ENCODE data around the gene TEAD1.

The TEAD1 gene

DNA sequence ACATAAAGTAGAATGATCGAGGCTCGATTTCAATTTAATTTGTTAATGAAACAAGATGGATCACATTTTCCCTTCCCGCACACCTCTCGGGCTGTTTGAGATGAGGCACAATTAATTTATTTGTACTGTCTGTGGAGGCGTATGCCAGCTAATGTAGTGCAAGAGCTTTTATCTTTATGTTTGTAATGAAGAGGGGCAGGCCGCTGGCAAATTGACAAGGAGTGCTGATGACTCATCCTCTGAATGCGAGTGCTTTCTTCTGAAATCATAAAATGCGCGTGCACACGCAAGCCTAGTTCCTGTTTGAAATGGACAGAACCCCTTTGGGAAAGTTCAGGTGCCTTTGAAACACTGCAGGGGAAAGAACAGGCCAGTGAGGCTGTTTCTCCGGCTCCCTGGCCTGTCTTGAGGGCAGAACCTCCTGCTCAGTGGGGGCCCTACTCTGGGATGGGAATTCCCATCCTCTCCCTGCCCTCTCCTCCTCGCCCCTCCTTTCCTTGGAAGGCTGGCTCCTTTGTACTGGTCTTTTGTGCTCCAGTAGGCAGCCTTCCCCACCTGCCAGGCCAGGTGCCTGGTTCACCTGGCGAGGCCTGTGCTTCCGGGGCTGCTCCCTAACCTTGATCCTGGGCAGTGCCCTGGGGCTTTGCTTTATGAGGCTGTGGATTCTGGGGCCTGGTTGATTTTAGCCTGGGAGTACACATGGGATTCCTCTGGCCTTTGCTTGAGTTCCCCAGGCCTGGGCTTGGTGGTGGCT is 50.3 kb downstream of the TEAD1 start:
- H3K27ac ChIP-seq = peak overlapping the region in 19 of 21 experiments; percentile 0 to 82 (median 68)

DNA sequence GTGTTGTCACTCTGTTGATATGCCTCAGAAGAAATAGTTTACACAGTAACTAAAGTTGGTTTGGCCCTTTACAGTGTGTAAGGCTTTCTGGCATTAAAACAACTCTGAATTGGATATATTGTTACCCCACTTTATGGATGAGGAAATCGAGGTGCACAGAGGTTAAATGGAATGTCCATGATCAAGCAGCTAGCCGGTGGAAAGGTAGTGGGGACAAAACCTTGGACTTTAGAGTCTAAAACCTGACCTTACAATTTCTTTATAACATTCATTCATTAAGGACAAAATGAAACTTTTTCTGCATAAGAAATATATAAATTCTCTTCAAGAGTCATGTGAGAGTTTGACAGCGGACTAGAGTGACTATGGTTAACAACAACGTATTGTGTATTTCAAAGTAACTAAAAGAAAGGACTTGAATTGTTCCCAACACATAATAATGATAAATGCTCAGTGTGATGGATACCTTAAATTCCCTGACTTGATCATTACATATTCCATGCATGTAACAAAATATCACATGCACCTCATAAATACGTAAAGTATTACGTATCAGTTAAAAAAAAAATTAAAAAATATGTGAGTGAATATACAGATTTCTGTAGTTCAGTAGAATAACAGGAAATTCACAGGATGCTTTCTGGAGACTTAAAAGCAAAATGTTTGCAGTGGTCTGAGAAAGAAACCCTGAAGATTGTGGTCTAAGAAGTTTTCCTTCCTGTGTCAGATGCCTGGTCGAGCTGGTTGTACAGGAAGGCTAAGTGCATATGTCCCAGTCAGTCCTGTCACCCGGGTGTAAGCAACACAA is 51.0 kb downstream of the TEAD1 start:
- Histone ChIP-seq H3K27ac (peak overlapping the region in 16 of 21 experiments; percentile 39 to 82 (median 68)), H3K4me3 (no peak overlapping the region)

More for the DNA sequence above, 50.3 kb downstream of the TEAD1 start:
- no peak overlapping the region for H3K4me3 ChIP-seq

DNA sequence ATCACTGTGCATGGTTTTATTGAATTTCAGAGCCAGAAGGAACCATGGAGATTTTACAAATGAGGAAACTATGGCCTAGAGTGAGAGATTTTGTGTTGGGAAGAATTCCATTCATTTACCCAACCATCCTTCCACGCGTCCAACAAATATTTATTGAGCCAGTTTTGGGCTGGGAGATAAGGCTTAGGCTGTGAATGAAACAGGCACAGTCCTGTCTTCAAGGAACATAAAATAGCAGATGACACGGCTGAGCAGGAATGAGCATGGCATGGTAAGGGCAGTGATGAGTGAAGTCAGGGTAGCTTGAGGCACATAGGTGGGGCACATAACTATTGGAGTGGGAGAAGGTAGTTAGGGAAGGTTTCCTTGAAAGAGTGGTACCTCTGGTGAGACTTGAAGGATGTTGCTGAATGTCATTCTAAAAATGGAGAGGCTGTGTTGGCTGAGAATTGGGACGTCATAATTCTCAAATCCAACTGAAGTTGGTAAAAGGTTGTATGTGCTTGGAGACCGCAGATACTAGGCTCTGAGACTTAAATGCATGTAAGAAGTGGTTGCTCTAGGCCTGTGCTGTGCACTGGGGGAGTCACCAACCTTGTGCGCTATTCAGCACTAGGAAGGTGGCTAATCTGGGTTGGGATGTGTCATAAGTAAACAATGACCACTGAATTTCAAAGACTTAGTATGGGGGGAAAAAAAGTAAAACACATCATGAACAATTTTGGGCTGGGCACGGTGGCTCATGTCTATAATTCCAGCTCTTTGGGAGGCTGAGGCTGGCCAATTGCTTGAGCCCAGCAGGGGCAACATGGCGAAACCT is 51.9 kb downstream of the TEAD1 start:
- Histone ChIP-seq H3K27ac (peak overlapping the region in 2 of 21 experiments; percentile 22 to 40), H3K4me3 (no peak overlapping the region)

DNA sequence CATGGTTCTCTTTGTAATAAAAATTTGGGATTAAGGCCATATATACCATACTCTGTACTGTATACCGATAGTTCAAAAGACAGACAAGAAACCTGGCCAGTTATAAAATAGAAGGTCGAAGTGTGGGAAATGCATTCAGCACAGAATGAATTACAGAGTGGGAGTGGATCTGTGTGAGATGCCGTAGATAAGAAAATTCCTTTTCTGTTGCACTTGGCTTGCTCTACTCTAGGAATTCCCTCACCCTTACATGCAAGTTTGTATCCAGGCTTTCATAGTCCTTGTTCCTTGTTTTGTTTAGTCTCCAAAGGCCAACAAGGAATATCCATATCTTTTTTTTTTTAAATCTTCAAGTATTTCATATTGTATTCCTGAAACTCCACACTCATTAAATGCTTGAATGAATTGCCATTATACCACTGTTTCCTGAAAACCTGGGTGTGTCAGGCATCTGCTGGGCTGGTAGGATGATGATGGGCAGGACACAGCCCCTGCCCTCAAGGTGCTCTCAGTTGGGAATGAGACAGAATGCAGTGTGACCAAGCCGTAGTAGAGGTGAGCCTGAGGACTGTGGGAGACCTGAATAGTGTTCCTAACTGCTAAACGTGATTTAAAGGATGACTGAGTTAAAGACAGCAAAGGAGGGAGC is 53.5 kb downstream of the TEAD1 start:
- no peak overlapping the region for H3K27ac ChIP-seq
- no peak overlapping the region for H3K4me3 ChIP-seq

DNA sequence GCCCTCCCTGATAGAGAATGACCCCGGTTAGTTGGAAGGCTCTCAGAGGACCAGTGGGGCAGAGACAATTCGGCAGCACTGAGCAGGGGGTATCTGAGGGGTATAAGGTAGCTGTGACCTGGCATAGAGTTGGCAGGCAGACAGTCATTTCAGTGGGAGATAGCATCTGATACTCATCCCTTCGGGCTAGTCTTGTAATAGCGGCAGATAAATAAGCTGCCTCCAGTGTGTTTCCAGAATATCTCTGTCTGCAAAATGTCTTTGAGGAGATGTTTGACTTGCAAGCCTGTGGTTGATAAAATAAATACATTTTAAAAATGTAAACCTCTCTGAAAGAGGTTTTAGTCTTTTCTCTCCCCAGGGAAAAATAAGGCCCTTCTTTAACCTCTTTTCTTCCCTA is 54.2 kb downstream of the TEAD1 start:
- H3K27ac ChIP-seq = no peak overlapping the region
- H3K4me3 ChIP-seq = no peak overlapping the region

DNA sequence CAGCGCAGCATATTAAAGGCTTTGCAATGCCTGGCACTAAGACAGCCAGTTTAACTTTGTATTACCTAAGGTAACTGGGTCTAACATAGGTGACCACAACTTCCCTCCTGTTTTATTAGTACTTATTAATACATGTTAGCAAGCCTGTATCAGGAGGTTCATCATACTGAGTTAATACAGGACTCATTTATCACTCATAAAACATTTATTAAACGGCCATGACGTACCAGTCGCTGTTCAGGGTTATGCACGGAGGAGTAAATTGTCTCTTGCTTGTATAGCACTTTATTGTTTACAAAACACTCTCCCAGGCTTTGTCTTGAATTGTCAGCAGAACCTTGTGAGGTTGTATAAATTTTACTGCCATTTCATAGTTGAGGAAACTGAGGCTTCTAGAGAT is 55.7 kb downstream of the TEAD1 start:
- Histone ChIP-seq H3K27ac (no peak overlapping the region), H3K4me3 (no peak overlapping the region)

DNA sequence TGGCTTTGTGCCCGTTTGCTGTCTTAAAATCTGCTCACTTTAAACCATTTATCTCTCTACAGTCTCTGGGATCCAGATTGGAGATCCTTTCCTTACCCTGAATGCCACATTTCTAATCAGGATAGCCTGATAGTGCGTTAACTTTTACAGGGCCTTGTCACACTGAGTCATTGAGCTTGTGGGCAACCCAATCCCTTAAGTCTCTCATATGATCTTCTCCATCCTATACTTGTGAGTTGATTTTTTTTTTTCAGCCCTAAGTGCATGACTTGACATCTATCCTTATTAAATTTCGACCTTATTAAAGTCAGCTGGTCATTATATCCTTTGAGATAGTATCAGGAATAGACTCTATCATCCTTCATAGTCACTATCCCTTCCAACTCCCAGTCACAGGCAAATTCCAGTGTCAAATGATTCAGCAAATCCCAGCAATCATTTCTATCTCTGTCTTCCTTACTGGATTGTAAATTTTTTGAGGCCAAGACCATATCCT is 57.7 kb downstream of the TEAD1 start:
- Histone ChIP-seq H3K4me3 (no peak overlapping the region), H3K27ac (no peak overlapping the region)

DNA sequence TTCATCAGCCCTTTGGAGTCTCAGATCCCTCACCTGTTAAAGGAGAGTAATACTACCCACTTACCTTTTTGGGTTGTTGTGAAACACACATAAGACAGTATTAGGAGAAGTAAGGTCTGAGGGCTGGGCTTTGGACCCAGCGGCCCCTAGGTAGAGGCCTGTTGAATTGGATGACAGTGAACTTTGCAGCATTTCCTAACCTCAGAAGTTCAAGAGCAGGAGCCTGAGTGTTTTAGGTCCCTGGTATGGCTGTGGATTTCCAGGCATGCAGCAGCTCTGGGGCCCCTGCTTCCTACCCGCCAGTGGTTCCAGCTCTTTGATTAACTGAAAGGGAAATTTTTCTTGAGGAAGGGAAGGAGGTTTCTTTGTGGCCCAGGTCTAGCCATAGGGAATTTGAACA is 58.9 kb downstream of the TEAD1 start:
- no peak overlapping the region for H3K4me3 ChIP-seq
- no peak overlapping the region for H3K27ac ChIP-seq

DNA sequence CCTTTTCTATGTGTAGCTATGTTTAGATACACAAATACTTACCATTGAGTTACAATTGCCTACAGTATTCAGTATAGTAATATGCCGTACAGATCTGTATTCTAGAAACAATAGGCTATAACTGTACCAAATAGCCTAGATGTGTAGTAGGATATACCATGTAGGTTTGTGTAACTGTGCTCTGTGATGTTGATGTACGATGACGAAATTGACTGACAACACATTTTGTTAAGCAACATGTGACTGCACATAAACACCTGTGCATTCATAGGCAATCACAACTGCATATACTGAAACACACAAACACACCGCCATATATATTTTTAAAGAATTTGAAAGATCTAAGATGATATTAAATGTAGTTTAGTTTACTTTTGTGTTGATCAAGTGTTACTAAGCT is 60.4 kb downstream of the TEAD1 start:
- H3K4me3 ChIP-seq = no peak overlapping the region
- no peak overlapping the region for H3K27ac ChIP-seq

DNA sequence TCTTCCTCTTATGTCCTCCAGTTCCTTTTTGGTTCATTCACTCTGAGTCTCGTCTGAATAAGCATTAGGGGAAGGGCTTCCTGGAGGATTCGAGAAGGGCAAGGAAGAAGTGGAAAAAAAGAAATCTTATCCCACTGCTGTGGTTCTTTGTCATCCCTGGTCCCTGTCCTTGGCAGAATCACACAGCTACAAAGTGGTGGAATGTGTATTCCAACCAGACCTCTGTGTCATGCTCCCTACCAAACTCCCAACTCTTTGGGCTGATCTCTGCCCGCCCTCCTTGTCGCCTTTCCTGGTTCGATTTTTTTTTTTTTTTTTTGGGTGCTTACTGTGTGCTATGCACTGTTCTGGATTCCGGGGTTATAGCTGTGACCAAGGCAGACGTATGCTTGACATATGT is 61.0 kb downstream of the TEAD1 start:
- Histone ChIP-seq H3K4me3 (no peak overlapping the region), H3K27ac (no peak overlapping the region)

DNA sequence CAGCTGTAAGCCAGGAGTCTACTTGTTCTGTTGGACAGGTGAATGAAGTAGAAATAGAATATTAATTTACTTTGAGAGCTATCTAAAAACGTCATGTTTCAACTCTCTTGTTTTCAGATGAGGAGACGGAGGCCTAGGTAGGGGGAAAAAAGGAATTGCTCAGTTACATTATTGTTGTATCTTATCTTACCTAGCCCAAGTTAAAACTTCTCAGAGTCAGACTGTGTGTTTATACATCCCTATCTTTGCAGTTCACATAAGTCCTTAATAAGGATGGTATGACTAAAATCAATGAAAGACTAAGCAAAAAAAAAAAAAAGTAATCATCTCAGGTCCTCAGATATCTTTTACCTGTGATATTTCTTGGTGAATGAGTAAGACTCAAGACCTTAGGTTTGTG is 62.8 kb downstream of the TEAD1 start:
- Histone ChIP-seq H3K27ac (no peak overlapping the region), H3K4me3 (no peak overlapping the region)

DNA sequence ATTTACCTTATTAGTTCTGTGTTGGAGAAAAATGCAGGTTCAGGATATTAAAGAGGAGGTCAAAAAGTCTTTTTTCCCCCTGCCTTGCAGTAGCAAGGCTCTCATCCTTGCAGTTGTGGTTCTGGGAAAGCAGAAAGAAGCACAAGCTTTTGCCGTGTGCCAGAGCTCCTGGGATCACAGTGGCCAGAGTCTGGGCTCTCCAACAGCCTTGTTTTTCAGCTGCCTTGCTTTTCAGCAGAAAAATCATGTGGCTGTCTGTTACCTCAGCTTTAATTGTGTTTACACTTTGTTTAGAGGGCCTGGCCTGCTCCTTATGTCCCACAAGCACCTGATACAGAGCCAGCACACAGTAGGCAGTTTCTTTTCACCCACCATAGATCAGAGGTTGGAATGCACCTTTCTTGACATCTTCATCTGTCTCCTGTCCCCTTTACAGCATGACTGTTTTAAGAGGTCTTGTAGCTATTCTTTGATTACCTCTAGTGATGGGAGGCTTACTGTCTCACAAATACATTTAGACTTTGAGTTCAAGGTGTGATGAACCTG is 67.5 kb downstream of the TEAD1 start:
- H3K27ac ChIP-seq = no peak overlapping the region
- no peak overlapping the region for H3K4me3 ChIP-seq

DNA sequence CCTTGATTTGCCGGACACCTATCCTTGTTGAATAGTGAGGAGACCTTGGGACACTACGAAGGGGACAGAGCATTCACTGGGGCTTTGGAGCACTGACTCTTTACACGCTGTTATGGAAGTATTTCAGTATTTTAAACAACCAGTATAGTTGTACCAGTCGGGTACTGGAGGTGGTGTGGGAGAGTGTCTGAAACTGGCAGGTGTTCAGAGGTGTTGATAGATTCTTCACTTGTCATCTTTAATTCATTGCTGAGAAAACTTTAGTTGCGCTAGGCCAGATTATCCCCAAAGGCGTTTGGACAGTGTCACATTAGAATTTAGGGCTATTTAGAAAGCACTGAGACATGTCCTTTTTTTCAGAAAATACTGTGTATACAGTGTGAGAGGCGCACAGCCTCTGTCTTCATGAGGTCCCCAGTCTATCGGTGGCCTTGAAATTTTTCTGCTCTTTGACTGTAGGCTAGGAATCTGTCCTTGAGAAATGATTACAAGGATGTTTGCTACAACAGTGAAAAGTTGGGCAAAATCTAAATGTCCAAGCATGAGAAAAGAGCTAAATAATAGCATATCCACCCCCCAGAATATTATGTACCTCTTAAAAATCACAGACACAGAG is 69.7 kb downstream of the TEAD1 start:
- H3K27ac ChIP-seq = no peak overlapping the region

DNA sequence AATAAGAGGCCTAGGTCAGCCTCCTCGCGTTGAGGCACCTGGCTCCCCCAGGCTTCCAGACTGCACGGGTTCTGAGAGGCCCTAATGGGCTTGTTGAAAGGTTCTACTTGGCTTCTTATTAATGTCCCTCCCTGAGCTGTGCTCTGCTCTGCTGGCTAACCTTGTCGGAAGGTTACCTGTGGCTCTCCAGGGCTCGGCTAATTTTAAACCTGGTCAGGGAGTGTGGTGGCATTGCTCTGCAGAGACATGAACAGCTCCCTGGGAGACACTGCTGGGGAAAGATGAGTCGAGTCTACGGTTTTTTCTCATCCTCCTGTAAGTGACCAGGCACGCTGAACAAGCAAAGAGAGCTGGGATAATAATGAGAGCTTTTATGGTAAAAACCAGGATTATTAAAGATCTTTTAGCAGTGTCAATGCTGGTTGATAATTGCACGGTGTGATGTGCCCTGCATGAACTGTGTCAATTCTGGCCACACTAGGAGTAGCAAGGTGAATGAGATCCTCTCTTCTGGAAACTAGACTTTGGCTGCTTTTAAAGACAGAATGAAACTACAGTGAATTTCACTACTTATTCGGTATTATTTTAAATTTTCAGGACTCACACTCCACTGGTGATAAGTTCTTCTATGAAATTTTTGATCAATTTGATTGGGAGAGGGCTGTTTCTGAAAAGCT is 70.7 kb downstream of the TEAD1 start:
- H3K4me3 ChIP-seq = no peak overlapping the region
- no peak overlapping the region for H3K27ac ChIP-seq

More for the DNA sequence above, 69.7 kb downstream of the TEAD1 start:
- no peak overlapping the region for H3K4me3 ChIP-seq

DNA sequence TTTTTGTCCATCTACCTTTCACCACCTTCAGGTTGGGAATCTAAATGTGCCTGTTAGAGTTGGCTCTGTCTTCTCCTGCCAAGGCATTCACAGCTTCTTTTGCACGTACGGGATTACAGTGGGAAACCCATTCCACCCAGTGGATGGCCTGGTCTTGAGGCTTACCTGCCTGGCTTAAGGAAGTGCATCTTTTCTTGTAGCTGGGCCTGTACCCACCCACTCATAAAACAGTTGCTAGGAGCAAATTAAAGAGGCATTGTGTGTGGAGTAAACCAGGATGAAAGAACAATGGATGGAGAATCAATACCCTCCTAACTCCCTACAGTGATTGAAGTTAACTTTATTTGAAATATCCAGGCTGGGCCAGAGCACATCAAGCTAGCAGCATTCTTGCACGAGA is 71.6 kb downstream of the TEAD1 start:
- Histone ChIP-seq H3K27ac (no peak overlapping the region), H3K4me3 (no peak overlapping the region)

DNA sequence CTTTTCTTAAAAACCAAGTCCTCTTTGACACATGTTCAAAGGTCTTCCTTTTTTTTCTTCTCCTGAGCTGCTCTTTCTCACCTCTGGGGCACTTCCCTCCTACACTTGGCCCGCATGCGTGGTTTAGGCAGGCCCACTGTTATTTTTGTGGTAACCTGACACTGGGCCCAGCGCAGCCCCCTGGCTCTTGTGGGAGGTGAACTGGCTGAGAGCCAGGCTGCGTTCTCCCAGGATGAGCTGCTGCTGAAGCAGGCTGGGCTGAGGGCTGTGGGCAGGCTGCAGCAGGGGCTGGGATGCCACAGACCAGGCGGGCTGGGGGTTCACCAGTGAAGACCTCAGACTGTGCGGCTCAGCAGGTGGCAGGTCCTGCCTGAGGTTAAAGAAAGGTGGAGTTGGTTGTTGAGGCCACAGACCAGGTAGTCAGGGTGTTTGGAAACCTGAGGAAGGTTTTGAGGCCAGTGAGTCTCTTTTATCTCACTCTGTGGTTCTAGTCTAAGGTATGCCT is 72.4 kb downstream of the TEAD1 start:
- Histone ChIP-seq H3K27ac (no peak overlapping the region), H3K4me3 (no peak overlapping the region)

DNA sequence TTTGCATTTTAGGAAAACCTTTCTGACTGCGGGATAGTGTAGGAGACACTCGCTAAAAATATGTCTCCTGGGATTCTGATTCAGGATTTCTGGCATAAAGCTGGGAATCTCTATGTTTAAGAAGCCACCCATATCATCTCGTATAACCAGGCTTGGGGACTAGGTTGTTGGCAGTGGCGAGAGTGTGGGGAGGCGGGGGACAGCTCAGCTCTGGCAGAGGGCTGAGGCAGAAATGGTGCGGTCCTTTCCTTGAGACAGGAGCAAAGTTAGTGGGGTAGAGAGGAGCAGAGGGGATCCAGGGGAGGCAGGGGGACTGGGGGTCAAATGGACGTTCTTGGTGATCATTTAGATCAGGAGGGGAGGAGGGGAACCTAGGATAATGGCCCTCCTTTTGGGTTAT is 74.3 kb downstream of the TEAD1 start:
- no peak overlapping the region for H3K4me3 ChIP-seq
- no peak overlapping the region for H3K27ac ChIP-seq

DNA sequence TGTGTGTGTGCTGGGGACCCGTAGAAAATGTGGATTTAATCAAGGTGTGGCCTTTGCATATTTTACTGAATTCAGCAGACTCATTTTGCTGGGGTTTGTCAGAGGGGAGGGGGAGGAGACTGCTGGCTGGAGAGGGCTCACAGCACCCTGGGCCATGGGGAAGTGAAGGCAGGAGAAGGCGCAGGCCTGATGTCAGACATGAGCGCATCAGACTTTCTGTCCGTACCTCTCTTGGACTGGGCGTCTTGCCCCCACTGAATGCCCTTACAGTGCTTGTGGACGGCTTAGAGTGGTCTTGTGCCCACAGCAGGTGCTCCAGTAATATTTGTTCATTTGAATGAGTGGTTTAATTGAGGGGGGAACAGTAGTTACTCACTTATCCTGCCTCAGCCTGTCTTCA is 75.2 kb downstream of the TEAD1 start:
- no peak overlapping the region for H3K4me3 ChIP-seq
- H3K27ac ChIP-seq = no peak overlapping the region
